ENCODE results near the gene CEP104.

GRCh38 chr1:3905953-3906671, 49.1 kb upstream of the CEP104 start:
- no peak for TF ChIP-seq PBX3 (IDR thresholded peaks at IDR 0.05)
- no peak for TF ChIP-seq CTCF (IDR thresholded peaks at IDR 0.05)

All from SK-N-SH (cell line).